Anterior cingulate cortex (tissue), 58 donors: Measurements from ENCODE around the gene MLF2.
"Not testable (repeated sequence)": the region's sequence is repeated elsewhere in the genome, so short reads cannot be mapped to it uniquely, and the experiment has no call there.

Source experiments
- DNase-seq, 58 donors: peaks; one replicate each; lab custom pipeline; 2025; lab: John Stamatoyannopoulos, UW

MLF2 gene

DNA sequence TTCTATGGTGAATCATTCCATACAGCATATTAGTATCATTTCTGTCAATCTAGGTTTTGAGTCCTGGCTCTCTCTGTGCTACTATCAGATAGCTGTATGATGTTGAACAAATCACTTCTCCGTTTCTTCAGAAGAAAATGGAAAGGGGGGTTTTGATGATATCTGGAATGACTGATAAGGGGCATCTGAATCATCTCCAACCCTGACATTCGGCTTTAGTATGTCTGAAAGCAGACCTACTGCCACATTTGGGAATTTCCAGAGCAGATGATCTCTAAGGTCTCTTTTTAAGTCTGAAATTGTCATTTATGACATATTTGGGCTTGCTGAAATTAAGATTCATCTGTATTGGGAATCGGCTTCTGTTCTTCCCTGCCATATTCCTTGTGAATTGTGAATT, 10.1 kb downstream of the MLF2 start:
- no peak for DNase-seq

DNA sequence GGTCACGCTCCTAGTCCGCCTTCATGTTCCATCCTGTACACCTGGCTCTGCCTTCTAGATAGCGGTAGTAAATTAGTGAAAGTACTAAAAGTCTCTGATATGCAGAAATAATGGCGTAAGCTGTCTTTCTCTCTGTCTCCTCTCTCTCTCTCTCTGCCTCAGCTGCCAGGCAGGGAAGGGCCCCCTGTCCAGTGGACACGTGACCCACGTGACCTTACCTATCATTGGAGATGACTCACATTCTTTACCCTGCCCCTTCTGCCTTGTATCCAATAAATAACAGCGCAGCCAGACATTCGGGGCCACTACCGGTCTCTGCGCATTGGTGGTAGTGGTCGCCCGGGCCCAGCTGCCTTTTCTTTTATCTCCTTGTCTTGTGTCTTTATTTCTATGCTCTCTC, 10.9 kb downstream of the MLF2 start:
- not testable (repeated sequence) for DNase-seq

DNA sequence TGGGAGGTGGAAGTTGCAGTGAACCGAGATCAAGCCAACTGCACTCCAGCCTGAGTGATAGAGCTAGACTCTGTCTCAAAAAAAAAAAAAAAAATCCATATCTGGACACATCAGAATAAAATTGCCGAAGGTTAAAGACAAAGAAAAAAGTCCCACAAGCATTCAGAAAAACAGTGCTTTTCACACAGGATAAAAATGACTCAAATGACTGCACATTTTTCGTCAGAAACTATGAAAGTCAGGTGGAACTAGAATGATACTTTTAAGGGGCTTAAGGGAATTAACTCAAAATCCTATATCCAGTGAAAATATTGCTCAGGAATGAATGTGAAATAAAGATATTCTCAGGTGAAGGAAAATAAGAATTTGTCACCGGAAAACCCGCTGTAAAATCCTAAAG, 16.2 kb downstream of the MLF2 start:
- no peak for DNase-seq

DNA sequence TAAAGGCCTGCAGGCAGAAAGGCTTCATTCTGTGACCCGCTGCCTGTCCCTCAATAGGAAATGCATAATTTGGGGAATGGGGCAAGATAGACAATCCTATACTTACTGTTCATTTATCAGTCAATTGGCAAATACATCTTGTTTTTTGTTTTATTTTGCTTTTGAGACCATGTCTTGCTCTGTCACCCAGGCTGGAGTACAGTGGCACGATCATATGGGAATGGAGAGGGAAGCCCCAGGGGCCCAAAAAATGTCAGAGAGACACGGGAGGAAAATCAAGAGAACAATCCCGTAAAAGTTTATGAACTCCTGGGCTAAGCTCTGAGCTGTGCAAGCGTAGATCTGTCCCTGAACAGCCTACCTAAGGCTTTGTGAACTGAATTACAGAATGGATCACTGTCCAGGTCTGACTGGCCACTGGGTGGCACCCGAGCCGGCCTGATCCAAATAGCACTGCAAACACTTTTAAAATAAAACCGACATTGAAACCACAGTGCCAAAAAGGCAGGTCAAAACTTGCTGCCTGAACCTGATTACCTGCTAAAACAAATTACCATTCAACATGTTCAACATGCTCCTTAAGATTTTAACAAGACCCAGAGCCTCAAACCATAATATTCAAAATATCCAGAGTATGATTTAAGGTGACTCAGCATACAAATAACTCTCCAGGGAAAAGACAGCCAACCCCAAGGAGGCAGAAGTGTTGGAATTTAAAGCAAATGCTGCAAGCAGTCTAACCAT, 17.3 kb downstream of the MLF2 start:
- peak in 51 of 58 donors; percentile 1 to 80 (median 24) for DNase-seq

DNA sequence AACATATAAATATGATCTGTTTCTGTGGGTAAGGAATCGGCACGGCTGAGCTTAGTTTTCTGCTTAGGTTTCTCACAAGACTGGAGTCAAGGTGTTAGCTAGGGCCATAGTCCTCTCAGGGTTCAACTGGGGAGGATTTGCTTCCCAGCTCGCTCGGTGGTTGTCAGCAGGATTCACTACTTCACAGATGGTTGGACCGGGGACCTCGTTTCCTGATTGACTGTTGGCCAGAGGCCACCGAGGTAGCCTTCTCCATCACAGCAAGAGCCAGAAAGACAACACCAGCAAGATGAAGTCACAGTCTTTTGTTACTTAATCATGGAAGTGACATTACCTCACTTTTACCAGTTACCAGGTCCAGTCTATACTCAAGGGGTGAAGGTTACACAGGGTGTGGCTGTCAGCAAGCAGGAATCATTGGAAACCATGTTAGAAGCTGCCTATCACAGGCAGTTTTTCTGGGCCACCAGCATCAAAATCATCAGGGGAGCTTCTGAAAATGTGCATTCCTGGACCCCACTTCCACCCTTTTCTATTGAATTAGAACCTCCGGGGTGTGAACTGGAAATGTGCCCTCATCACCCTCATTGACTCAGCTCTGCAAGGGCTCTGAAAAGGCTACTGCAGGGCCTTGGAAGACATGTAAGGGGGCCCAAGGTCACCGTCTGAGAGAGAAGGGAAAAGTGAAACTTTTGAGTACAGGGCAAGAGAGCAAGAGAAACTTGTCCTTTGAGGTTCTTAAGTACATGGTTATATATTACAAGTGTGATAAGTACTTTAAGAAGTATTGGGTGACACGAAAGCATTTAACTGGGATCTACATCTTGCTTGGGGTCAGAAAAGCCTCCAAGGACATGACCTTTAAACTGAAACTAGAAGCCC, 18.2 kb downstream of the MLF2 start:
- no peak for DNase-seq

DNA sequence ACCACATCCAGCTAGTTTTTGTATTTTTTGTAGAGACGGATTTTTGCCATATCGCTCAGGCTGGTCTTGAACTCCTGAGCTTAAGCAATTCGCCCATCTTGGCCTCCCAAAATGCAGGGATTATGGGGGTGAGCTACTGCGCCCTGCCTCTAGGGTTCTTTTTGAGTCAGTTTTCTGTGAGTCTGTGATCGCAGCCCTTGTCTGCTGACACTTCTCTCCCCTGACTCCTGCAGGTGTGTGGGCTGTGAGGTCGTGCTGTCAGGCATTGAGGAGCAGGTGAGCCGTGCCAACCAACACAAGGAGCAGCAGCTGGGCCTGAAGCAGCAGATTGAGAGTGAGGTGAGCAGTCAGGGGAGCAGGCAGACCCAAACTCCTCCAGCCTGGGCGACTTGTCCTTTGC, 22.8 kb downstream of the MLF2 start:
- DNase-seq = no peak

DNA sequence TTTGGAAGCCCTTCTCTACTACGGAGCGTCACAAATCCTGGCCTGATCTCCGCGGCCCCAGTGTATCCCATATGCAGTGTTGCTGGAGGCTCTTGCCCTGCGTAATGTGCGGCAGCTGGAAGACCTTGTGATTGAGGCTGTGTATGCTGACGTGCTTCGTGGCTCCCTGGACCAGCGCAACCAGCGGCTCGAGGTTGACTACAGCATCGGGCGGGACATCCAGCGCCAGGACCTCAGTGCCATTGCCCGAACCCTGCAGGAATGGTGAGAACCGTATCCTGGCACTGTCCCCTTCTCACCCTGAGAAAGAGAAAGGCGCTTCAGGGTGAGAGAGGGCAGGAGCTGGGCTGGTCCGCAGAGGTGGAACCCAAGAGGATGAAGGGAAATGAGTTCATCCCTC, 23.8 kb downstream of the MLF2 start:
- DNase-seq = no peak

DNA sequence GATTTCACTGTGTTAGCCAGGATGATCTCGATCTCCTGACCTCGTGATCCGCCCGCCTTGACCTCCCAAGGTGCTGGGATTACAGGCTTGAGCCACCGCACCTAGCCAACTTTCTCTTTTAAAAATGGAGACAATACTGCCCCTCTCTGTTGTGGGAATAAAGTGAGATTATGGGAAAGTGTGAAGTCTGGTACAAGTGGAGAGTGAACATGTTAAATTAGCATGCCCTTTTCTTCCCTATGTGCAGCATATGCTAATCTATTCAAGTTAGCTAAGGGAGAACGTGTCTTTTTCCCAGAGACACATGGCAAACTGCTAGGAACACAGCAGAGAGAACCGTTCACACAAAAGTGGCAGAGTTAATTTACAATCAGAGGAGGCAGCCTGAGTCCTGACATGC, 27.6 kb downstream of the MLF2 start:
- no peak for DNase-seq

DNA sequence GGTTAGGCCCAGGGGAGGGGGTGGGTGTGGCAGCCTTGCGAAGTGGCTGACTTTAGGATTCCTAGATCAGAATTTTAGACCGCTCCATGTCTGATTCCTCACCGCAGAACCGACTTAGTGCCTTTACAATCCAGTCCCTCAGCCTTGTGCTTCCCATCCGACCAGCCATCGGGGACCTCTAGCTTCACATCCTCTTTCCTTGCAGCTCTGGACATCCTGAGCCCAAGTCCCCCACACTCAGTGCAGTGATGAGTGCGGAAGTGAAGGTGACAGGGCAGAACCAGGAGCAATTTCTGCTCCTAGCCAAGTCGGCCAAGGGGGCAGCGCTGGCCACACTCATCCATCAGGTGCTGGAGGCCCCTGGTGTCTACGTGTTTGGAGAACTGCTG, 28.5 kb downstream of the MLF2 start:
- peak in 9 of 58 donors; percentile 6 to 72 (median 37) for DNase-seq

DNA sequence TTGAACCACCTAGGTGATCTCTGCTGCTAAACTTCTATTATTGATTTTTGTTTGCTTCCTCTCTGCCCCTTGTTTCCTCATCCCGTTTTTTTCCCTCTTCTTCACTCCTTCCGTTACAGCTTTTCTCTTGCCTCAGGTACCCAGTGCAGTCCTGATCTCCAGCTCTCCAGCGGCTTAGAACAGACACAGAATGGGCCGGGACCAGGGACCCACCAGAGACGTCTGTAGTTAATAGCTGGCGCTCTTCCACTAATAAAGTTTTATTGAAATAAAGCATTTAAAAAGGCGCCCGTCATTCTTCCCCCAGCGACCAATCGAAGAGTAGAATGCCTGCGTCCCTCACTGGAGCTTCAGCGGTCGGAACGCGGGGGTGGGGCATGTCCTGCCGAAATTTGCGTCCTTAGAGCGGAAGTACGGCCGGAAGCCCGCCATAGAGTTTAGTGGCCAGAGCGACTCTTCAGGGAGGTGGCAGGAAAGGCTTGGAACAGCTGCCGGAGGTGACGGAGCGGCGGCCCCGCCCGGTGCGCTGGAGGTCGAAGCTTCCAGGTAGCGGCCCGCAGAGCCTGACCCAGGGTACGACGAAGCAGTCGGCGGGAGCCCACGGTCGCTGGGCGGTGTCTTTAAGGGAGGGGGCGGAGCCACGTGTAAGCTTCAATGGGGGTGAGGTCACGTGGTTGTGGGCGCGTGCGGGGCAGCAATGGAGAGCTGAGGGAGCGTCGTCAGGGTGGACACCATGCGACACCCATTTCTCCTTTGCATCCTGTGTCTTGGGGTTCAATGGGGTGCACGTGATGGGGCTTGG, 29.1 kb downstream of the MLF2 start, which contains the start of gene COPS7A:
COPS7A (plus strand) TSS at position 440 of the 802 bp plus-strand sequence. CDS start 611 bp downstream, outside the sequence.
- peak; percentile 86 to 99 (median 97) for DNase-seq

DNA sequence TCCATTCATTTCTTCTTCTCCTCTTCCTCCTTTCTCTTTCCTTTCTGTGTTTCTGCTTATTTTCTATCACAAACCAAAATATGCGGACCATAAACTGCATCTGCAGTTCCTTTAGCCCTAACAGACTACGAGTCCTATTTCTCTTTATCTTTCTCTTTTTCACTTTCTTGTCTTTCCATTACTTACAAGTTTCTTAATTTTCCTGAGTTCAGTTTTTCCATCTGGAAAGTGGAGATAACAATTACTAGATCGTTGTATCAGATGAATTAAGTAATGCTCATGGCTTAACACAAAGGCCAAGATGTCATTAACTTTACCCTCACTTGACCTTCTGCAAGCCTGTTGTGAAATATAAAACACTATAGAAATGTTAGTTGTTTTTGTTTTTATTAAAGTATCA, 30.1 kb downstream of the MLF2 start:
- DNase-seq = no peak

DNA sequence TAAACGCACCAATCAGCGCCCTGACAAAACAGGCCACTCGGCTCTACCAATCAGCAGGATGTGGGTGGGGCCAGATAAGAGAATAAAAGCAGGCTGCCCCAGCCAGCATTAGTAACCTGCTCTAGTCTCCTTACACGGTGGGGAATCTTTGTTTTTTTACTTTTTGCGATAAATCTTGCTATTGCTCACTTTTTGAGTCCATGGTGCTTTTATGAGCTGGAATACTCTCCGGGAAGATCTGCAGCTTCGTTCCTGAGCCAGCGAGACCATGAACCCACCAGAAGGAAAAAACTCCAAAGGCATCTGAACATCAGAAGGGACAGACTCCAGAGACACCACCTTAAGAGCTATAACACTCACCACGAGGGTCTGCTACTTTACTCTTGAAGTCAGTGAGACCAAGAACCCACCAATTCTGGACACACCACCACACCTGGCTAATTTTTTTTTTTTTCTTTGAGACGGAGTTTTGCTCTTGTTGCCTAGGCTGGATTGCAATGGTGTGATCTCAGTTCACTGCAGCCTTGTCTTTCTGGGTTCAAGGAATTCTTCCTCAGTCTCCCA, 36.0 kb downstream of the MLF2 start:
- no peak for DNase-seq

DNA sequence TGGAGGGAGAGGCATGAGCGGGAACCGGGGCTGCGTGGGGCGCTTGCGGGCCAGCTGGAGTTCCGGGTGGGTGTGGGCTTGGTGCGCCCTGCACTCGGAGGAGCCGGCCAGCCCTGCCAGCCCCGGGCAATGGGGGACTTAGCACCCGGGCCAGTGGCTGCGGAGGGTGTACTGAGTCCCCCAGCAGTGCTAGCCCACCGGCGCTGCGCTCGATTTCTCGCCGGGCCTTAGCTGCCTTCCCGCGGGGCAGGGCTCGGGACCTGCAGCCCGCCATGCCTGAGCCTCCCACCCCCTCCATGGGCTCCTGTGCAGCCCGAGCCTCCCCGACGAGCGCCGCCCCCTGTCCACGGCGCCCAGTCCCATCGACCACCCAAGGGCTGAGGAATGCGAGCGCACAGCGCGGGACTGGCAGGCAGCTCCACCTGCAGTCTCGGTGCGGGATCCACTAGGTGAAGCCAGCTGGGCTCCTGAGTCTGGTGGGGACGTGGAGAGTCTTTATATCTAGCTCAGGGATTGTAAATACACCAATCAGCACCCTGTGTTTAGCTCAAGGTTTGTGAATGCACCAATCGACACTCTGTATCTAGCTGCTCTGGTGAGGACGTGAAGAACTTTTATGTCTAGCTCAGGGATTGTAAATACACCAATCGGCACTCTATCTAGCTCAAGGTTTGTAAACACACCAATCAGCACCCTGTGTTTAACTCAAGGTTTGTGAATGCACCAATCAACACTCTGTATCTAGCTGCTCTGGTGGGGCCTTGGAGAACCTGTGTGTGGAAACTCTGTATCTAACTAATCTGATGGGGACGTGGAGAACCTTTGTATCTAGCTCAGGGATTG, 36.7 kb downstream of the MLF2 start:
- not testable (repeated sequence) for DNase-seq

DNA sequence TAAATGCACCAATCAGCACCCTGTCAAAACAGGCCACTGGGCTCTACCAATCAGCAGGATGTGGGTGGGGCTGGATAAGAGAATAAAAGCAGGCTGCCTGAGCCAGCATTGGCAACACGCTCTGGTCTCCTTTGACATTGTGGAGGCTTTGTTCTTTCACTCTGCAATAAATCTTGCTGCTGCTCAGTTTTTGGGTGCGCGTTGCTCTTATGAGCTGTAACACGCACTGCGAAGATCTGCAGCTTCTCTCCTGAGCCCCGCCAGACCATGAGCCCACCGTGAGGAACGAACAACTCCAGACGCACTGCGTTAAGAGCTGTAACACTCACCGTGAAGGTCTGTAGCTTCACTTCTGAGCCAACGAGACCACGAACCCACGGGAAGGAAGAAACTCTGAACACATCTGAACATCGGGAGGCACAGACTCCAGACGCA, 44.0 kb downstream of the MLF2 start:
- DNase-seq = no peak

DNA sequence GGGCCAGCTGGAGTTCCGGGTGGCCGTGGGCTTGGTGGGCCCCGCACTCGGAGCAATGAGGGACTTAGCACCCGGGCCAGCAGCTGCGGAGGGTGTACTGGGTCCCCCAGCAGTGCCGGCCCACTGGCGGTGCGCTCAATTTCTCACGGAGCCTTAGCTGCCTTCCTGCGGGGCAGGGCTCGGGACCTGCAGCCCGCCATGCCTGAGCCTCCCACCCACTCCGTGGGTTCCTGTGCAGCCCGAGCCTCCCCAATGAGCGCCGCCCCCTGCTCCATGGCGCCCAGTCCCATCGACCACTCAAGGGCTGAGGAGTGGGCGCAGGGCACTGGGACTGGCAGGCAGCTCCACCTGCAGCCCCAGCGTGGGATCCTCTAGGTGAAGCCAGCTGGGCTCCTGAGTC, 44.6 kb downstream of the MLF2 start:
- DNase-seq = not testable (repeated sequence)

DNA sequence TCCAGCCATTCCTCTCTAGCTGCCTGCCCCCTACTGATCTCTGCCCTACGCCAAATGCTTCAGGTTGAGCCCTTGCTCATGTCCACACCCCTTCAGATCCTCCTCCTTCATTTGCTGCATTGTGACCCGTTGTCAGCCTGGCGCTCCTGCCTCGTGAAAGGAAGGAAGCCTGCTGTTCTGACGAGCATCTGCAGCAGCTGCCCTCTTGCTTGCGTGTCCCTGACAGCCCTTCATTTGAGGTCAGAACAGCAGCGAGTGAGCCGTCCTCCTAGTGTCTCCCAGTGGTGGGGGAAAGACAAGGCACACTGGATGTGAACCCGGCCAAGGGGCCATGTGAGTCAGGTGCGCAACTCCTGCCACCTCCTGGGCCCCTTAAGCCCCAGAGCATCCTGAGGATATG, 49.3 kb downstream of the MLF2 start:
- no peak for DNase-seq

DNA sequence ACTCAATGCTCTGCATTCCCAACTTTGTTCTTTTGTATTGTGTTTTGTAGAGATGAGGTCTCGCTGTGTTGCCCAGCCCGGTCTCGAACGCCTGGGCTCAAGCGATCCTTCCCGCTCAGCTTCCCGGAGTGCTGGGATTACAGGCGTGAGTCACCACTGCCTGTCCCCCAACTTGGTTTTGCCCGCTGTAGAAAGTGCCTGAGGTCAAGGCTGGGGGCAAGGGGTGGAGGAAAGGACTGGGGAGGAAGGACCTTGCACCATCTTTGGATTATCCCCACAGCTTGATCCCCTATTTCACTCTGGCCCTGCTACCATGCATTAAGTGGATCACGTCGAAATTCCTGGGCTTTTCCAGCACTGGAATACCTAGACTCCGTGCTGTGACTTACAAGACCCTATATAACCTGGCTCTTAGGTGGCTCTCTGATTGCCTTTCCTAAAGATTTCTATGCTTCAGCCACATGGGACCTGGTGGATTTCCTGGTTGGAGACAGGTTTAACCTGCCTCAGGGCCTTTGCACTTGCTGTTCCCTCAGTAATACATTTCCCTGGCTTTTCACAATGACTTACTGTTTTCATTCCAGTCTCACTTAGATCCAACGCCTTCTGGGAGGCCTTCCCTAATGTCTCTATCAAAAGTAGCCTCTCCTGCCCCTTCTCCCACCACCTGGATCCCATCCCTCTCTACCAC, 51.7 kb downstream of the MLF2 start:
- no peak for DNase-seq

DNA sequence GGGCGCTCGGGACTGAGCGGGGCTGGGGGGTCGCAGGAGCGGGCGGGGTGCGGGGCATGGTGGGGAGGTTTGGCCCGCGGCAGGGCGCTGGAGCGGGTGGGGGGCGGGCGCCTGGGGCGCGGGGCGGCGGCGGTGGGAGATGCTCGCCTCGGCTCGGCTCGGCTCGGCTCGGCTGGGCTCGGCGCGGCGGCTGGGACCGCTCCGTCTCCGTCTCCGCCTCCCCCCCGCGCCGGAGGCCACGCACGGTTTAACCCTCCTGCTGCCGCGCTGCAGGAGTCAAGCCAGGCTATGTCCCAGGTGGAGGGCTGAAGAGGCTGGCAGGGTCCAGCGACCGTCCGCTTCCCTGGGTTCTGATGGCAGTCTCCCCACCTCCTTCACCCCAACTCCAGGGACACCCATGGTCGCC, 52.3 kb downstream of the MLF2 start, which contains the start of gene PIANP:
PIANP (minus strand) TSS at position 170 of the 406 bp plus-strand sequence. CDS start 2,754 bp downstream, outside the sequence.
- peak in 31 of 58 donors; percentile 10 to 71 (median 30) for DNase-seq
